HG03457 (cell line): ENCODE measurements around the gene RNF14.

ENCODE experiments used
- ATAC-seq: cut with Tn5 transposase; IDR thresholded peaks from one replicate; pipeline ENCODE4 v1.9.1; 2021; ENCODE audit warnings: moderate number of reproducible peaks; ENCODE audit not compliant: unreplicated experiment

Gene RNF14

GRCh38 chr5:141973871-141974595 lies 5.1 kb downstream of the RNF14 start:
- no peak for ATAC-seq

- no peak for ATAC-seq
Observed at GRCh38 chr5:141976176-141976575, 7.3 kb downstream of the RNF14 start.

GRCh38 chr5:141978389-141978788 lies 9.5 kb downstream of the RNF14 start:
- no peak for ATAC-seq

- ATAC-seq: no peak
Observed at GRCh38 chr5:141982626-141983025, 13.7 kb downstream of the RNF14 start.

GRCh38 chr5:141986072-141986471 lies 17.2 kb downstream of the RNF14 start:
- no peak for ATAC-seq

GRCh38 chr5:141989720-141990119 lies 20.8 kb downstream of the RNF14 start:
- ATAC-seq: no peak

GRCh38 chr5:141992349-141992963 lies 23.6 kb downstream of the RNF14 start:
- ATAC-seq: no peak

GRCh38 chr5:141994511-141995136 lies 25.7 kb downstream of the RNF14 start:
- no peak for ATAC-seq

- no peak for ATAC-seq
Observed at GRCh38 chr5:141995656-141996055, 26.8 kb downstream of the RNF14 start.

GRCh38 chr5:141997358-141997960 lies 28.6 kb downstream of the RNF14 start:
- ATAC-seq: no peak

- ATAC-seq: no peak
Observed at GRCh38 chr5:142000173-142000572, 31.3 kb downstream of the RNF14 start.

GRCh38 chr5:142000704-142001484 lies 32.0 kb downstream of the RNF14 start:
- ATAC-seq: no peak

- no peak for ATAC-seq
Observed at GRCh38 chr5:142003266-142003800, 34.4 kb downstream of the RNF14 start.

- ATAC-seq: no peak
Observed at GRCh38 chr5:142006363-142007236, 37.7 kb downstream of the RNF14 start.

- ATAC-seq: no peak
Observed at GRCh38 chr5:142007237-142007544, 38.3 kb downstream of the RNF14 start.

GRCh38 chr5:142008813-142009212 lies 39.9 kb downstream of the RNF14 start:
- no peak for ATAC-seq

GRCh38 chr5:142009886-142010285 lies 41.0 kb downstream of the RNF14 start:
- ATAC-seq: no peak

GRCh38 chr5:142011572-142012185 lies 42.8 kb downstream of the RNF14 start:
- ATAC-seq: no peak

- no peak for ATAC-seq
Observed at GRCh38 chr5:142012186-142012785, 43.4 kb downstream of the RNF14 start.
